Retinal pigment epithelial cell (primary cell): ENCODE measurements around the gene NINJ2.

ENCODE experiments used
- DNase-seq: peaks from one replicate; pipeline ENCODE4 v3.0.0-alpha.2; 2010; ENCODE audit warnings: low read depth
- H3K4me3 ChIP-seq: 2 replicates; pipeline ENCODE4 v1.5.1; 2011; ENCODE audit warnings: mild to moderate bottlenecking, low read length, control low read depth, moderate library complexity
- TF ChIP-seq, protein P1 (sequence below): conservative IDR thresholded peaks from 2 replicates; pipeline ENCODE4 v1.5.1; 2011; ENCODE audit warnings: low read depth, low read length, control low read depth, inconsistent platforms

NINJ2 gene

DNA sequence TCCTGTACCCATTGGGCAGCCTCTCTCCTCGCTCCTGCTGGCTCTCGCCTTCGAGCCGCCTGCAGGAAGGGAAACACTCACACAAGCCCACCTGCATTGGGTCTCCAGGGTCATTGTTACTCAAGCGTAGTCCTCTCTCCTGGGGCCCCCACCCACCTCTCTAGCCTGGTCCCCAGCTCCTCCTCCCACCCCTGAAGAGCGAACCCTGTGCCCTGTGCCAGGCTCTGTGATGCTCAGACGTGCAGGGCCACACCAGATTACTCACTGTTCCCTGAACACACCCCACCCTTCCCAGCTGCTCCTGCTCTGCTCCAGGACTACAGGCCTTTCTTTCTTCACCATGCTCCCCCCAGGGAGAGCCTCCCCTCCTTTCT lies 88.1 kb downstream of the NINJ2 start:
- TF ChIP-seq, protein P1, sequence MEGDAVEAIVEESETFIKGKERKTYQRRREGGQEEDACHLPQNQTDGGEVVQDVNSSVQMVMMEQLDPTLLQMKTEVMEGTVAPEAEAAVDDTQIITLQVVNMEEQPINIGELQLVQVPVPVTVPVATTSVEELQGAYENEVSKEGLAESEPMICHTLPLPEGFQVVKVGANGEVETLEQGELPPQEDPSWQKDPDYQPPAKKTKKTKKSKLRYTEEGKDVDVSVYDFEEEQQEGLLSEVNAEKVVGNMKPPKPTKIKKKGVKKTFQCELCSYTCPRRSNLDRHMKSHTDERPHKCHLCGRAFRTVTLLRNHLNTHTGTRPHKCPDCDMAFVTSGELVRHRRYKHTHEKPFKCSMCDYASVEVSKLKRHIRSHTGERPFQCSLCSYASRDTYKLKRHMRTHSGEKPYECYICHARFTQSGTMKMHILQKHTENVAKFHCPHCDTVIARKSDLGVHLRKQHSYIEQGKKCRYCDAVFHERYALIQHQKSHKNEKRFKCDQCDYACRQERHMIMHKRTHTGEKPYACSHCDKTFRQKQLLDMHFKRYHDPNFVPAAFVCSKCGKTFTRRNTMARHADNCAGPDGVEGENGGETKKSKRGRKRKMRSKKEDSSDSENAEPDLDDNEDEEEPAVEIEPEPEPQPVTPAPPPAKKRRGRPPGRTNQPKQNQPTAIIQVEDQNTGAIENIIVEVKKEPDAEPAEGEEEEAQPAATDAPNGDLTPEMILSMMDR: no peak
- no peak for DNase-seq
- no peak overlapping the region for H3K4me3 ChIP-seq

- TF ChIP-seq, protein P1: no peak
- DNase-seq: no peak
Measured at GRCh38 chr12:574475-575128, 88.6 kb downstream of the NINJ2 start.

DNA sequence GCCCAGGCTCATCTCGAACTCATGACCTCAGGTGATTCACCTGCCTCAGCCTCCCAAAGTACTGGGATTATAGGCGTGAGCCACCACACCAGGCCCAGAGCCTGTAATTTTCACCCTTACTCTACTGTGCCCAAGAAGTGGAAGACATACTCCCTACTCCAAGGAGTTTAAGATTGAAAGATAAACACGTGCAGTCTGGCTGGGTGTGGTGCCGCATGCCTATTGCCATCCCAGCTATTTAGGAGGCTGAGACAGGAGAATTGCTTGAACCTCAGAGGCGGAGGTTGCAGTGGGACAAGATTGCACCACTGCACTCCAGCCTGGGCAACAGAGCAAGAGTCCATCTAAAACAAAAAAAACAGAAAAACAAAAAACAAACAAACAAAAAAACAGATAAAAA lies 90.0 kb downstream of the NINJ2 start:
- TF ChIP-seq, protein P1: no peak
- no peak for DNase-seq
- no peak overlapping the region for H3K4me3 ChIP-seq

More at GRCh38 chr12:574475-575128, 88.6 kb downstream of the NINJ2 start:
- H3K4me3 ChIP-seq: no peak overlapping the region

DNA sequence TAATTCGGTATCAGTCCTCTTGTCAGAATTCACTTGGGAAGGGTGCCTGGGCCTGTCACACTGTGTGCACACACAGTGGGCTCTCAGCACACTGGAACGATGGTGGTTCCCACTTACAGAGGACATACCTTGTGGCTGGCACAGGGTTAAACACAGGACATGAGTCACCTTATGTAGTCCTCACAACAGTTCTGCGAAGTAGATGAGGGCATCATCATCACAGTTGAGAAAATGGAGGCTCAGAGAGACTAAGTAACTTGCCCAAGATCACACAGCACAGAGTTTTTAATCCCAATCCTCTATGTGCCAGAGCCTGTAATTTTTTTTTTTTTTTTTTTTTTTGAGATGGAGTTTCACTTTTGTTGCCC lies 90.7 kb downstream of the NINJ2 start:
- no peak overlapping the region for H3K4me3 ChIP-seq
- TF ChIP-seq, protein P1: no peak
- DNase-seq: no peak

DNA sequence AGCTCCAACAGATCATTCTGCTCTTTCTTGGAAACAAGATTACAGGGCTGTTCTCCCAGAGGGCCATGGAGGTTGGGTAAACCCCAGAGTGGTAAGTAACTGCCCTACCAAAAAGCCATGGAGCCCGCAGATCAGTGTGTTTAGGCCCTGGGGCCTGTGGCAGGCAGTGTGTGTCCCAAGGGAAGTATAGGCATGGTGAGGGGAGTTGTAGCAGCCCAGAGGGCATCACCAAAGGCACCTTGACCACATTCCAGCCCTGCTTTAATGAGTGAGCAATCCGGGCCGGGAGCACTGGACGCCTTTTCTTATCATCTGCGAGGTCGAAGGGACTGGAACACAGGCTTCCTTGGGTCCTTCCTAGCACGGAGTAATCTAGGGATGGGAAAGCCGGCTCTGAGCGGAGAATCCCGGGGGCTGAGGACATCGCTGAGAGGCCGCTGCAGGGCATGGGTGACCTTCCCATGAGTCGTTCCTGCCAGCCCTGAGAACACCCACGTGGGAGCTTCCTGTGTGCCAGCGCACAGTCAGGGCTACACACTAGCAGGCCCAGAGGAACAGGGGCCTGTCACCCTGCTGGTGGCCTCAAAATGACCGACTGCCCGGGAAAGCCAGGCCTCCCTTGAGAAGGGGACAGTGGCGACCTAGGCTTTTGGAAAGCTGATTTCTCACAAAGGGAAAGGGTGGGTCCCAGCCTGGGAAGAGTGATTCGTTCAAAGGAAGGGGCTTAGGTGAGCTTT lies 91.3 kb downstream of the NINJ2 start:
- no peak overlapping the region for H3K4me3 ChIP-seq
- DNase-seq: no peak
- TF ChIP-seq, protein P1: no peak

GRCh38 chr12:570921-571794 lies 92.1 kb downstream of the NINJ2 start:
- peak overlapping the region; percentile 68 for H3K4me3 ChIP-seq
- TF ChIP-seq, protein P1: no peak
- peak; percentile 79 for DNase-seq
